GF-D8 (cell line): ENCODE results near the gene CELF4.

ENCODE experiments used
- DNase-seq: peaks from one replicate; lab custom pipeline; 2025; lab: John Stamatoyannopoulos, UW

Gene CELF4

DNA sequence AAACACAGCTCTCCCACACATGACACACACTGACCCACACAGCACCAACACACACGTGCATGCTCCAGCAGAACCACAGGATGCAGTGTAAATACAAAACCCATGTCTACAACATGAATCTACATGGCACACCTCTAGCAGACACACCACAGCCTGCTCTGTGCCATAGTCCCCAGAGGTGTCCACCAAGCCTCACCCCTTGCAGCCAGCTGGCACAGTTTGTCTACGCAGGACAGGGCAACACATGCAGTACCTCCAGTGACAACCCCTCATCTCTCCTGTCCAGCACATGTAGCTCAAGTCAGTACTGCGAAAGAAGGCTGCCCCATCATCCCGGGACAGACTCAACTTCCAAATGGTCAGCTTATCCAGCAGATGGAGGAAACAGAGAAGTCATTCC, 18.9 kb downstream of the CELF4 start:
- DNase-seq = no peak

DNA sequence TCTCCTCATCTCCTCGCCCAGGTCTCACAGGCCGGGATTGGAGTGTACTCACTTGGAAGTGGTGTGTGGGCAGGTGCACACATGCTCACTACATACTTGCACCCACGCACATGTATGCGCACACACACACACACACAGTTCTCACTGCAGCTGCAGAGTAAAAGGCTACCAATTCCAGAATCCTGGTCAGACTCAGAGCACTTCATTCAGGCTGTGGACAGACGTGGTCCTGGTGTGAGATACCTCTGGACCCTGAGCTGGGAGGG, 19.4 kb downstream of the CELF4 start:
- no peak for DNase-seq

DNA sequence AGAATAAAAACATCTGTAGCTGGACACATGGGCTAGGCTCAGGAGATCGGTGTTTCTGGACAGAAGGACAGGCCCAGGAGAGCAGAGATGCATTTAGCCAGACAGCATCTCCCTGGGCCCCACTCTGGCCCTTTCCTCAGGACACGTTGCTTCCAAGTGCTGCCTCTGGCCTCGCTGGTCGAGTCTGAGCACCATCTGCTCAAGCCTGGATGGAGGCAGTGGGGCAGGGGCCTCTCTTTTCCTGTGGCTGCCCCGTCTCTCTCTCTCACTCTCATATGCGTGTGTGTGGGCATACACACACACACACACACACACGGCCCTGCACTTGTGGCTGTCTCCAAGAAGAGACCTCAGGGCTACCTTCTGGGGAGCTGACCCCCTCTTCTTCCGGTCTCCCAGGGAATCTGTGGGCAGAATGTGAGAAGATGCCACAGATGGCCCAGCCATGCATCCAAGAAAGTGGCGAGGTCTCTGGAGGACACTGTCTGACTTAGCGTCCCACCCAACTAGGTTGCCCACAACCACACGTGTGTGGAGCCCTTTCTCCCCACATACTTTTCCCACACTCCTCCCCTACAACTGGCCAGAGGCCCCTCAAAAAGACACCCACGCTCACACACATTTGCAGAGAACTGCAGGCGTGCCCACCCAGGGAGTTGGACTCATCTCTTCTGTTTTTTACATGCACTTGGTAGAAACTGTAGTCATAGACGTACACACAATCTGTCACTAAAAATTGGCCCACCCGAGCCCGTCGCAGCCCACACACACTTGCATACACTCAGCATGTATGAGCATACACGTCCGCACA, 19.9 kb downstream of the CELF4 start:
- DNase-seq = no peak

DNA sequence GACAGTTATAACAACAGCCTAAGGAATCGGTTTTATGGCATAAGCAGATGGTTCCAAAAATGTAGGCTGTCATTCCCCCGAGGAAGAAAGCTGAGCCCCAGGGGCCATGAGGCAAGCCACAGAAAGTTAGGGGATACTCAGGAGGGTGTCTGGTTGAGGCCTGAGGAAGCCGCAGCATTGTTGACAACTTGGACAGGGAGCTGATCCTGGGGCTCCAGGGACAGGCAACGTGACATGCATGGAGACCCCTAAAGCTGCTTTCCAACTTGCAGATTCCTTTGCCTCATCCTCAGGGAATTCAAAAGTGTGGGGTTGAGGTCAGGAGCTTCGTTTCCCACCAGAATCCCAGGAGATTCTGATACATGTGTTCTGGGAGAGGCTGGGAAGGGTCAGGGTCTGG, 20.9 kb downstream of the CELF4 start:
- no peak for DNase-seq

DNA sequence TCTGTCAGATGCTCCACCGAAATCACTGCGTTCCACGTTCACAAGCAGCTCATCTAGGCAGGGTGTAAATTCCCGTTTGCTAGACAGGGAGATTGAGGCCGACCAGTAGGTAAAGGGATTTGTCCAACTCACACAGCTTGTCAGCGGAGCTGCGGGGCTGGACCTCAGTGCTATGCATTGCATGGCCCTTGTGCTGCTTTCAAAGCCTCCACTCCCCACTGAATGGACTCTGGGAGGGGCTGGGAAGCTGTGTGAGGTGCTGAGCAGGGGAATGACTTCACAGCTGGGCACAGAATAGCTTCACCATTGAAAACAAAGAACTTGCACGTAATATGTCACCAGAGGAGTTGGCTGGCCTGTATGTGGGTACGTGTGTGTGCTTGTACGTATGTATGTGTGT, 21.4 kb downstream of the CELF4 start:
- no peak for DNase-seq

DNA sequence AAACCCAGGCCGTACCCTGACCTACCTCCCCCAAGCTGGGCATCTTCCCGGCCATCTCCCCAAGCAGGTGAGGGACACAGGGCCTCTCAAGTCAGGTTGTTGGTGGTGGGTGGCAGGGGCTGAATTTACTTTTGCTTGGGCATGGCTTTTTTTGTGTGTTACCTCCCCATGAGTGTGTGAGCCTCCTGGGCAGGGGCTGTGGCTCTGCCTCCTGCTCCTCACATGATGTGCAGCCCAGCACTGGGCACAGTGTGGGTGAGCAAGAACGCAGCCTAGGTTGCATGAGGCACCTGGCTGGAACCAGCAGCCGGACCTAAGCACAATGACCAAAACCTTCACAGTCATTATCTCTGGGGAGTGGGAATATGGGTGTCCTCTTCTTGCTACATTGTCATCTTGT, 22.3 kb downstream of the CELF4 start:
- DNase-seq = no peak

DNA sequence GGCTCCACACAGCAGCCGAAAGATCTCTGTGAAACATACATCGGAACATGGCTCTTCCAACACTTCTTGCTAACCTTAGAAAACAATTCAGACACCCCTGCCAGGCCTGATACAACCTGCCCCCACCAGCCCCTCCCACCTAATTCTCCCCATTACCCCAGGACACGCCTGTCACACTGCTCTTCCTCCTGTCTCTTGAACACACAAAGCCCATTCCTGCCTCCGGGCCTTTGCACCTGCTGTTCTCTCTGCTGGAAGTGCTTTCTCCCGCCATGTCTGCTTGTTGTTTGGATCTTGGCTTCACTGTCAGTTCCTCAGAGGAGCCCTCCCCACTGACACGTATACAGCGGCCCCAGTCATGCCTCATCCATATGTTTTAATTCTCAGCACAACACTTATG, 24.1 kb downstream of the CELF4 start:
- no peak for DNase-seq

DNA sequence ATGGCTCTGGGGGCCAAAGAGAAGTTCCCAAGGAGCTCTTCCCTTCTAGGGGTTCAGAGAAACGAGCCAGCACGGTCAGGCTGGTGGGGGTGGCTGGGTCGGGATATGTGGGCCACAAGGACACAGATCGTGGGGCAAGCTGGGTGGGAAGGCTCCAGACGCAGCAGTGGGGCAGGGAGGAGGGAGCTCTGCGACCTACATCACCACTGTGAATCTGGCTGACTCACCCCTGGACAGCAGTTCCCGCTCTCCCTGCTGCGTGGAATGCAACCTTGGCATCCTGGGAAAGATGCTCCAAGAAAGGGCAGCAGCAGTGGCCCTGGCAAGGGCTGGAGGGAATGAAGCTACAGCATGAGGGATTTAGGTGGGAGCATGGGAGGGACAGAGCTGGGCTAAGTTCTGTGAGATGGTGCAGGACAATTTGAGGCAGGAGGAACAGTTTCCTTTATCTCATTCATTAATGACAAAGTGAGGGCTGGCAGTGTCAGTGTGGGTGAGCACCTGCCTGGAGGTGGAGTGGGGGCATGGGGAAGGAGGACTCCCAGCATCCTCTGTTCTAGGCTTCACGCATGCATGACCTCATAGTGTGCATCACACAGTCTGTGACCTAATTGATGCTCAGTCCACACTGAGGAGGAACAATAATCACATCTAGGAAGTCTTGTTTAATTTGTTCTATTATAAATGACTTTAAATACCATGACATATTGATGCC, 25.0 kb downstream of the CELF4 start:
- no peak for DNase-seq

DNA sequence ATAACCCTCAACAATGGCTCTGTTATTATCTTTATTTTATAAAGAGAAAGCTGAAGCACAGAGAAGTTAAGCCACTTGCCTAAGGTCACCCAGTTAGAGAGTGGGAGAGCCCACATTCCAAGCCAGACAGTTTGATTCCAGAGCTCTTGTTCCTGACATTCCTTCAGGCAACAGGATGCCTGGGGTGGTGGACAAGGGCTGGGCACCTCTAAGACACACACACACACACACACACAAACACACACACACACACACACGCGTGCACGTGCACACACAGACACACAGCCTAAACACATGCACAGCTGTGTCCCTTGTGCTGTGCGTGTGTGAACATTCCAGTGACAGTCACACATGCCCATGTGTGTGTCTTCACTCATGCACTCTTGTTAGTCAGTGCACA, 26.4 kb downstream of the CELF4 start:
- DNase-seq = no peak

DNA sequence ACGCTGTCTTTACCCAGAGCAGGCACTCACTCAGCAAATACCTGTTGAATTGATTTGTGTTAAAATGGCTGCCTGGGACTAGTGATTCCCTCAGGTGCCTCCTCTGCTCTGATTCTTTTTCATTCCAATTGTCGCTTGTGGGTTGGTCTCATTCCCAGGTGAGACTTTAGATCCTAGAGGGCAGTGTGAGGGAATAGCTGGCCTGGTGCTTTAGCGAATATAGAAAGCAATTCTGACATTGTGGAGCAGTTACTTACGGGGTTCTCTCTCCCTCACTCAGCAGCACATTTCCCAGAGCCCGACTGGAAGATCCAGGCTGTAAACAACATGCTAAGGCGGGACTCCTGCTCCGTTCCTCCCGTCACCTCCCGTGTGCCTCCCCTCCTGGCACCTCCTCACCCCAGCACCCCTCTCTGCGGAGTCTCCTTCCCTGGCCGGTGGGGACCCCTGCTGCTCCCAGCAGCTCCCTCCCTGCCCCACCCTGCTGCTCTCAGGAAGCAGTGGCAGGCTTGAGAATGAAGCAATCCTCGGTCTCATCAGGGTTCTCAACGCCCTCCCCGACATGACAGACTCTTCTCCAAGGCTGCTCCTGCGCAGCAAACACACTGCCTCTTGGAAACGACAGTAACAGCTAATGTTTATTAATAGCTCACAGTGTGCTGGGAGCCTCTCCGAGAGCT, 26.9 kb downstream of the CELF4 start:
- no peak for DNase-seq

DNA sequence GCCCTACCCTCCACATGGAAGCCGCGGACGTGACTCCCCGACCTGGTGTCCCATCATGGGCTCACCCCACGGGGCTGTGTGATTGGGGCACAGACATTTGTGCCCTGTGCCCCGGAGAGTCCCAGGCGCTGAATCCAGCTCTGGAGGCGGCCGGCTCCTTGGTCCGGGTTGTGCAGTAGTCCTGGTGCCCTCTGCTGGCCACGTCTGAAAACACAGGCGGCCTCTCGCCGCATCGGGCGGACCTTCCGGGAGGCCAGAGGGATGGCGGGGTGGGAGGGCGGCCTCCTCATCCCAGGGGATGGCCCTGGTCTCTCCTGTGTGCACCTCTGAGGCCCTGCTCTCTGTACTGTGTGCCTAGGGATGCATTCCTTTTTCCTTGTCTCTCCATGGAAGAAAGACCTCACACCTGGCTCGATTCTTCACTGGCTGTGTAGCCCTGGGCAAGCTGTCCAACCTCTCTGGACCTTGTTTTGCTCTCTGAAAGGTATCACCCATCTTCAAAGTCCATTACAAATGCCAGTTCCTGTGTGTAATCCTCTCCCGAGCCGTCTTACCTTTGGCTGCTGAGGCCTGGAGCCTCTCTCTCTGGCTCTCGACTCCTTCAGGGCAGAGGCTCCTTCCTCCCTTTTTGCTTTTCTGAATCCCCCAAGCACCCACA, 27.6 kb downstream of the CELF4 start:
- no peak for DNase-seq

DNA sequence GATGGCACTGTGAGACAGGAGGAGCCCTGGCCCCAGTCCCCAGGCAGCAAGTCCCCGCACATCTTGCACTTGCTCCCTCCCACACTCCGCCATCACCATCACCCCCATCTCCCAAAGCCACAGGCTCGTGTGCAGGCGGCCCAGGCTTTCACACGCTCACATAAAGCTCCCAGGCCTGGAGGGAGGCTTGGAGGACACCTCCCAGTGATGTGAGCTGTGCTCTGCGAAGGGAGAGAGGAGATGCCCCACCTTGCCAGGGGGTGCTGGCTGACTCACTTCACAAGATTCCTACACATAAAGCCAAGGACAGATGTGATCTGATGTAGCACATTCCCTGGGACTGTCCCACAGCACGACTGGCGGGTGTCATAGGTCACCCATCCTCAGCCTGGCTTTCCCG, 28.9 kb downstream of the CELF4 start:
- no peak for DNase-seq

DNA sequence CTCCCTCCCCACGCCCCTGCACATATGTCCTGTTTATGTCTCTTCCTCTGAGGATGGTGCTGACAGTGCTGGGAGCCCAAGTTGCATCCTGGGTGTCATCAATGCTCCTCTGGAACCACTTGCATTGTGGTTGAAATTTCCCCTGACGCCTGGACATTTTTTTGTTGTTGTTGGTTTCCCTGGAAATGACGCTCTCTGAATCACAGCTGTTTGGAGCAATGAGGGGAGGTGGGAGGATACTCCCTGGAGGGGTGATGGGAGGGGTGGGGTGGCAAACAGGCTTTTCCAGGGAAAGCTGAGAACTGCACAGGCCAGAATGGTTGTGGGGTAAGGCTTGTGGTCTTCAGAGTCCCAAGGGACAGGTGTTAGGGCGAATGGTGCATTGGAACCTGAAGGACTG, 29.6 kb downstream of the CELF4 start:
- no peak for DNase-seq

DNA sequence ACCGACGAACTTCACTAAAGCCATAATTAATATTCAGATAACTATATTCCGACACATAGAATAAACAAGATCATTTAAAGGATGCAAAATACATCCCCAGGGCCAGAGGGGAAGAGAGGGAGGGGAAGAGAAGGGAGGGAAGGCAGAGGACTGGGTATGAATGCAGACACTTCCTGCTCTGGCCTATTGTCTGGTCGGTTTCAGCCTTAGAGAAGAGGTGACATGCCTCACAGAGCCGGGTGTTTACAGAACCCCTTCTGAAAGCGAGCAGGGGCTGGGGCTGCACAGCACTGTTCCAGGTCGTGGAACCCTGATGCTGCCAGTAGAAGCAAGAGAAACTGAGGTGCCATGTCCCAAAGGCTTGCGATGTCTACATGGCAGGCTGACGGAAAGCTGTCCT, 31.0 kb downstream of the CELF4 start:
- DNase-seq = no peak

DNA sequence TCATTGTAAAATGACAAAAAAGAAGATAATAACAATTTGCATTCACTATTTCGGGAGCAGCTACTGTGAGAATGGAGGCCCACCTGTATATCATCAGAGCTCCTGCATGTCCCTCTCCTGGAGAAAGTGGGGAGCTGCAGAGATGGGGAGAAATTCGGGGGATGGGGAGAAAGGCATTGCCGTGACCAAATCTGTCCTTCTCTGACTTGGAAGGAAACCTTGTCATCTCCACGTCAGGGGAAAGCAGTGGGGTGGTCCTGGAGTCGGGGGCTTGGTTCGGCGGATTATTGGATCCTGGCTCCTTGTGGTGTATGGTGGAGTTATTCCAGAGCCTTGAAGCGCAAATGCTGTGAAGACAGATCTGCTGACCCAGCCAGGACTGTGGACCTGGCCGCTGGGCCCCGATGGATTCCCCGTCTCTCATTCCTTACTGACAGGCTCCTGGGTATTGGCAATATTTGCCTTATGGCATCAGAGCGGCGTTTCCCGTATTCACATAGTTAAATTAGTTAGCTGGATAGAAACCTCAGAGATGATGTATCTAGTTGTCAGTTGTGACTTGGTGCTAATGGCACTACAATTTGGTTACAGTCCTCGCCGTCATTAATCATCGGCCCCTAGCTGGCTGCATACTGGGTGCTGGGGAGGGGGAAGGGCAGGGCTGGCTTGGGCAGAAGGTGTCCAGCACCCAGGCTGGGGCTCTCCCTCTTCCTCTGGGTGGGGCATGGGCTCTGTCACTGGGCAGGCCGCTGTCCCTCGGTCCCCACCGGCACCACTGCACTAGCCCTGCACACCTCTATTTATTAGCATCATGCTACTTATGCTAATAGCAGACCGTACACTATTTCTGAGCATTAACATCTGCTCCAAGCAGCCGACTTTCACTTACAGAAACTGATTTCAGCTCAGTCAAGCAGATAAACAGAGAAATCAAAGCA, 31.7 kb downstream of the CELF4 start:
- no peak for DNase-seq

DNA sequence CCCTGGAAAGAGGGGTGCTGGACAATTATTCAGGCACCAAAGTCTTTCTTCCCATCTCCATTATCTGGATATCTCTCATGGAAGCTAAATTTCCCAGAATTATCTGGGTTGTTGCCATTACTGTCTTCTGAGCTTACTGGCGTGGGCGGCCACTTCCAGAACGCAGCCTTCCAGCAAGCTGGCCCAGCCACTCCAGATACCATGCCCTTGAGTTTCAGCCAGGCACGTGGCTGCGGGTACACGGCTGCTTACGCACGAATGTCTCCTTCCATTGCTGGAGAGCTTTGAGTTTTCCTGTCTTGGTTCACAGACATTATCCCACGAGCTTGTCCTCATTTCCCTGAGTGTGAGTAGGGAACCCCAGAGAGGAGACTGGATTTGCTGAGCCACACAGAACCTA, 32.7 kb downstream of the CELF4 start:
- DNase-seq = no peak

DNA sequence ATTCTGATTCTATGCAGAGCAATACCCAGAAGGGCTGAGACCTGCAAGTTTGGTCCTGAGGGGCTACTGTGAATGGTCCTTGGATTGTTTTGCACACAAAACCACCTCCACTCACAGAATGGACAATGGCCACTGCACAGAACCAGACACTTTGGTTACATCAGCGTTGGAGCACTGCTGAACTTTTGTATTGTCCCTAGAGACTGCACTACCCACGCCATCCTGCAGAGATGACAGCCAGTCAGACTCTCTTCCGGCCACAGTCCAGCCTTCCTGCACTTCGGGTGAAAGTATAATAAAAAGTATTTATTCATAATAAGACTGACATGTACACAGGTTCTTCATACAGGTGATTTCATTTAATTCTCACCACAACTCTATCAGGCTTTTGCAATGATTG, 35.7 kb downstream of the CELF4 start:
- DNase-seq = no peak

DNA sequence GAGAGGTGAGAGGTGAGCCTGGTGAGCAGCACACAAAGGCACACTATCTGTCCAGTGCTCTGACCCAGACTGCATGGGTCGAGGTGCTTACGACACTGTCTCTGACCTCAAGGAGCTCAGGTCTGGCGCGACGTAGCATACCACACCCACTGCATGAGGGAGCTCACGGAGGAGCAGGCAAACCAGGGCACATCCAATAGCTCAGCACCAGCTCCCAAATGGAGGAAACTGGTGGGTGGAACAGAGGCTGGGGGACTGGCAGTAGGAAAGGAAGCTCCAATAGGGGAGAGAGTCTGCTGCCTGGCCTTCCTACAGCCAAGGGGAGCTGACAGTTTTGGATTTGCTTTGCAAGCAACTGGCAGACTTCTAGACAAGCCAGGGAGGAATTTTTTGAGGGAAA, 36.3 kb downstream of the CELF4 start:
- no peak for DNase-seq

DNA sequence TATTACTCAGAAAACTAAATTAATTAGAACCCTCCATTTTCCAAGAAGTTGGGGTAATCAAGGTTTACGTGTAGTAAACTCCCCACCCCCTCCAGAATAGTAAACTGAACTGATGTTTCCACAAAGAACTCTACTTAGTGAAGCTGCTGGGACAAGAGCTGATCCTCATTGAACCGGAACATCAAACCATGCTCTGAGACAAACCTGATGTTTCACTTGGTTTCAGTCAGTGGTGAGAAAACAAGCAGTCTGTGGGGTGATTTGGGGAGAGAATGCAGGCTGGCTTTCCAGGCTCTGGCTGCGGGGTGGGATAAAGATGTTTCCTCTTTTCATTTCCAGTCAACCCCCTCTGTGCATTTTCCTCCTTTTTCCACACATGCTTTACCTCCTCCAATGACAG, 38.2 kb downstream of the CELF4 start:
- DNase-seq = no peak

DNA sequence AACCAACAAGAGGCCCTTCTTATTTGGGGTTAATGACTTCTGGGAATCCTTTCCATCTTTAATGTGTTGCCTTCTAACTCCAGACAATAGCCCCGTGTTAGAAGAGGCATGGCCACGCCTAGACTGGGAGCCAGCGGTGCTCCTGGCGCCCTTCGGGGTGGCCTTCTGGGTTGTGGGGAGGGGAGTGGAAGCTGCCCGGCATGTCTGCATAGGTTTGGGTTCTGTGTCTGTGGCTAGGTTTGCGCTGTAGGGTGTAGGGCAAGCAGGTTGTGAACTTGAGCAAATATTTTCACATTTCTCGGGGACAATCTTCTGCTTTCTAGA, 40.4 kb downstream of the CELF4 start:
- DNase-seq = no peak

DNA sequence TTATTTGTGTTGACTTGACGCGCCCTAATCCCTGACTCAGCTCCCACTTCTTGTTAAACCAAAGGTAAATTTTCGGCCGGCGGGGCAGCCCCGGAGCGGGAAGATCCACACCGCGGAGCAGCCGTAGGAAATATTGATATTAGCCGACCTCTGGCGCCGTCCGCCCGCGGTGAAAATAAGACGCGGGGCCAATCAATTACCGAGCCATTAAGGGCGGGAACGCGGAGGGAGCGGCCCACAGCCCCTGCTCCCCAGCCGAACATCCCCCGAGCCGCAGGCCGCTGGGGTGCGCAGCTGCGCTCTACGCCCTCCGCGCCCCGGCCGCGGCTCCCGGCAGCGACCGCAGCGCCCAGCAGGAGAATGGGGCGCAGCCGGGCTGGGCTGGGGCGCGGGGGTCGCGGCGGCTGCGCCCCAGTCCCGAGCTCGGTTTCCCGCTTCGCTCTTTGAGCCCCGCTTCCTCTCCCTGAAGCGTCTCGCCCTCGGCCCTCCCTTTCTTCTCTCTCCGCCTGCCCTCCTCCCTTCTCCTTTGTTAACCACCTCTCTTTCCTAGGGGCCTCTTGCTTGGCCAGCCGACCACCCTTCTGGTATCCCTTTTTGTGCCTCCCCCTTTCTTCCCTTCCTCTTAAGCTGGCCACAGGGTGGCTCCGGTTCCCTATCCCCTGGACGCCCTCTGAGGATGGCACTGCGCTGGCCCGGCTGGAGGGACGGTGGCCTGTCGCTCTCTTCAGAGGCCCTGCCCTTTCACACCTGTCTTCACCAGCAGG, 40.9 kb downstream of the CELF4 start:
- DNase-seq = no peak
